GM23338 (cell line): Measurements from ENCODE around the gene ZFX.

Source experiments
- CTCF ChIP-seq, 2 experiments: fragments of 200-600 bp in 1 of 2; sonication (generic) in 1 of 2; conservative IDR thresholded peaks; 2 replicates each; pipeline versions ENCODE4 v1.5.1 to v1.6.1; 2016 to 2017; ENCODE audit warnings: antibody characterized with exemption in 2 of 2, low read depth in 2 of 2, mild to moderate bottlenecking in 2 of 2, moderate library complexity in 1 of 2
- EZH2 ChIP-seq: fragments of 200-600 bp; sonication (generic); IDR thresholded peaks from one replicate; pipeline ENCODE4 v1.8.0; 2017; ENCODE audit warnings: antibody characterized with exemption, mild to moderate bottlenecking, low read depth; ENCODE audit not compliant: unreplicated experiment
- EZH2phosphoT487 ChIP-seq: fragments of 200-600 bp; sonication (generic); IDR thresholded peaks from one replicate; pipeline ENCODE4 v1.8.1; 2018; ENCODE audit warnings: antibody characterized with exemption; ENCODE audit not compliant: unreplicated experiment

- TF ChIP-seq EZH2phosphoT487, result no peak
- TF ChIP-seq CTCF (conservative IDR thresholded peaks at IDR 0.05; ENCODE audit: low read depth in 2 of 2), result no peak
- no peak for TF ChIP-seq EZH2
These were observed 24.4 kb upstream of the ZFX start for GRCh38 chrX:24125028-24125612.
